SIG-M5 (cell line): ENCODE data around the gene CDT1.

ENCODE experiments used
- DNase-seq: peaks from one replicate; lab custom pipeline; 2025; lab: John Stamatoyannopoulos, UW

CDT1 gene

GRCh38 chr16:88836791-88837190 is 33.2 kb downstream of the CDT1 start:
- DNase-seq = no peak

GRCh38 chr16:88837806-88838205 is 34.2 kb downstream of the CDT1 start:
- no peak for DNase-seq

DNA sequence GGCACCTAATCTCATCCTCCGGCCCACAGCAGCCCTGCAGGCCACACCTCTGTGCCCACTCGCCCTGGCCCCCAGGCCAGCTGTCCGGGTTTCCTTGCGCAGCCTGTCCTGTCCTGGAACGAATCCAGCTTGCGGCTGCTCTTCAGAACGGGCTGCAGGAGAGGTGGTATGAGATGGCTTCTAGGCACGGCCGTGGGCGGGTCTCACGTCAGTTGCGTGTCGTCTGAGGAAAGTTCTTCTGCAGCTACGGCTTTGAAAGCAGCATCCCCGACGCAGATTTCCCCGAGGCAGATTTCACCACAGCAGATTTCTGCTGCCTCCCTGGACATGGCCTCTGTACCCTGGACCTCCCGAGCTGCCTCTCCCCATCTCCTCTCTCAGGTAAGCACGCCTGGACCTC is 35.0 kb downstream of the CDT1 start:
- DNase-seq = no peak

DNA sequence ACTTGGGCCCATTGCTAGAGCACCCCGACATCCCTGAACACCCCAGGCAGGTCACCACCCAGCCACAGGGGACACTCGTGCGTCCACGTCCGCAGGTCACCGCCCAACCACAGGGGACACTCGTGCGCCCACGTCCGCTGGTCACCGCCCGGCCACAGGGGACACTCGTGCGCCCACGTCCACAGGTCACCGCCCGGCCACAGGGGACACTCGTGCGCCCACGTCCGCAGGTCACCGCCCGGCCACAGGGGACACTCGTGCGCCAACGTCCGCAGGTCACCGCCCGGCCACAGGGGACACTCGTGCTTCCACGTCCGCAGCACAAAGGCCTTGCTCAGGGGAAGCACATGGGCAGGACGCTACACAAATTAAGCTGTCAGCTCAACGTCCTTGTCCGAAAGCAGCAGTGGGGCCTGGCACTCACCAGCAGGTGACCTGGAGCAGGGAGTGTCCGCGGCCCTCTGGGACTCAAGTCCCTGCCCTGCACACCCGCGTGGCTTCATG is 35.5 kb downstream of the CDT1 start:
- no peak for DNase-seq

DNA sequence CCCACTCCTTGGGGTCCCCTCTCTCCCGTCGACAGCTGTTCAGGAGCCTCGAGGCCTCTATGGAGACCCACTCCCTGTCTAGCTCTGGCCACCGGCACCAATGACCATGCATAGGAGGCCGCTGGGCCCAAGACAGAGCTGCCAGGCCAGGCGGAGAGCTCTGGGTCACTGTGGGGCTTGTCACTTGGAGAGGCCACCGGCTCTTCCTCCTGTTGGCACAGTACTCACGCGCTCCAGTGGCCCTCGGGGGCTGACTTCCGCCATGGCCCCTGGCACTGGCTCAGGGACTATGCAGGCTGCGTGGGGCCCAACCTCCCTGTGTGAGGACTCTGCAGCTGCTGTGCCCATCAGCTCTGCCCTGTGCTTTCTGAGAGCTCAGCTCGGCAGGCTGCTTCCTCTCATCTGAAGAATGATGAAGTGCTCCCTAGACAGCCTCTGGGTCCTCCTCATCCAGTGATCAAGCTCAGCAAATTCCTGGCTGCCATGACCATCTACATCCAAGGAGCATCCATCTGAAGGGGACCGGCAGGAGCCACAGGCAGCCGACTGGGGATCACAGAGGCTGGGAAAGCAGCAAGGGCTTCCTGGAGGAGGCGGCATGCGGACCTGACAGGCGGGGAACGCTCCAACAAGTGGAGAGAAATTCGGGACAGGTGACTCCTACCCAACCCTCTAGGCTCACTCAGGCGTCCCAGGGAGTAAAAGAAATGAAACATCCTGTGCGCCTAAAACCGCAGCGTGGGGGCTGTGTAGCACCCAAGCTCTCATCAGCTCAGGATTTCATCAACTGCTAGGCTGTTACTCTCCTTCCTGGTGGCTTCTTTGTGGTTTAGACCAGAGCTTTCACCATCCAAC is 36.4 kb downstream of the CDT1 start:
- DNase-seq = peak; percentile 21

- no peak for DNase-seq
Observed at GRCh38 chr16:88840600-88841215, 37.1 kb downstream of the CDT1 start.

DNA sequence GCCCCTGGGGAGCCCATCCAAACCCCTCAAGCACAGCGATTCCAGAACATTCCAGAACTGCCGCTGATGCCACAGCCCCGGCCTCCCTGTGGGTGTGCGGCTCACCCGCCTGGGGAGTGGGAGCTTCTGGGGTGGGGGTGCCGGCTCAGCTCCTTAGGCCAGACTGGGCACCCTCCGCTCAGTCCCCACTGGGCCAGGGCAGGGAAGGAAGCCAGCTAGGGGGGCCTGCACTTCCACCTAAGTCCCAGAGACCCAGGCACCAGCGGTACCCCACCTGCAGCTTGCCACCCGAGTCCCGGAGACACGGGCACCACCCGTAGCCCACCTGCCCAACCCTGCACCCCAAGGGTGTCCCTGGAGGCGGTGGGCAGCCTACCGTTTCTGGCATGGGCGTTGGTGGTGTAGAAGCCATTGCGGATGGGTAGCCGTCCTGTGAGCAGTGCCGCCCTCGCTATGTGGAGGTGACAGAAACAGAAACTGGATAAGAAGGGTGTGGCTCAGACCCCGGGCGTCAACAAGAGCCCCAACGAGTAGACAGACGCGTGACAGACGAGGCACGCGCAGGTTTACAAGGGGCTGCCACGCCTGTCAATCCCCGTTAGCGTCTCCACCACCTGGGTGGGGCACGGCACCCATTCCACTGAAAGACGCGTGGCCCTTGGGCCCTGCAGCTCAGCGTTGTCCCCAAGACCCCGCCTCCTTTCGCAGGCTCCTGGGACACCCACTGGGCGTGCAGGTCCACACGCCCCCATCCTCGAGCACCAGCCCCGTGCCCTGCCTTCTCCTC is 38.1 kb downstream of the CDT1 start:
- DNase-seq = no peak

DNA sequence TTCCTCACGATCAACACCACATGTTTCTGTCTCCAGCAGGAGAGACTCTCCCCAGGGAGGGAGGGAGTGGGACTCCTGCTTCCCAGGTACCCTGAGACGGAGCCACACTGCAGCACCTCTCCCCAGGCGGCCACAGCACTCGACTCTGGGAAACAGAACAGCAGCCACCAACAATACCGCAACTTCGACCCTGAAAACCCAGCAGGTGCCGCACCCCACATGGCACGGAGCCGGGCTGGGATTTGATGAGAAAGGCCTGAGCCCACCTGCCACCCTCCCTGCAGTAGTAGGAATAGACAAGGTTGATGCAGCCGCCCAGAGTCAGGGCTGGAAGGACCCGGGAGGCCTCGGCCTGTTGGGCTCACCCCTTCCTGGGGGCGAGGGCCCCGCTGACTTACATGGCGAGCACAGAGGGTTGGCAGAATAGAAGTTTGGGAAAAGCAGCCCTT is 38.7 kb downstream of the CDT1 start:
- no peak for DNase-seq

DNA sequence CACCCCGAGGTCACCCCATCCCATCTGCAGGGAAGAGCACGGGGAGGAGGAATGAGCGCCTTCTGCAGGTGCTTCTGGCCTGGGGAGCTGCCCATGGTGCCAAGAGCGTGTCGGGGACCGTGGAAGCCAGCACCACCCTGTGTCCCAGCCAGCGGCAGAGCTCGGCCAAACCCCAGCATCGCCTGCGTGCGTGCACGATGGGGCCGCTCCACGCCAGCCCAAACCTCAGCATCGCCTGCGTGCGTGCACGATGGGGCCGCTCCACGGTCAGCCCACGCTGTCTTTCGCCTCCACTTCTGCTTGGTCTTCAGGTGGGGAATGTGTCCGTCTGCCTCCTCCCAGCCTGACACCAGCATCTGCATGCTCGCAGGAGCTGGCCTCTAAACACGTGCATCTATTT is 39.2 kb downstream of the CDT1 start:
- DNase-seq = no peak

DNA sequence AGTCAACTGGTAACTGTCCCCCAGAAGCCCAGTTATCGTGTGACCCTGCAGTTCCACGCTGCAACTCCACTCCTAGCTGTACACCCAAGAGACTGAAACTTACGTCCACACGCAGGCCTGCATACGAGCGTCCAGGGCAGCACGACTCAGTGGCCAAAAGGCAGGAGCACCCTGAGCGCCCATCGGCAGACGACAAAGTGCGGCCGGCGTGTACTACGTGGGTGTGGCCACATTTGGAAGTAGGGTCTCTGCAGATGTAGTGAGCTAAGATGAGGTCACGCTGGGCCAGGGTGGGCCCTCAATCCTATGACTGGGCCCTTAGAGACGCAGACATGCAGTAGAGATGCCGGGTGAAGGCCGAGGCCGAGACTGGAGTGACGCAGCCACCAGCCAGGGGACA is 39.7 kb downstream of the CDT1 start:
- no peak for DNase-seq

- DNase-seq = no peak
Observed at GRCh38 chr16:88844419-88845036, 40.9 kb downstream of the CDT1 start.

DNA sequence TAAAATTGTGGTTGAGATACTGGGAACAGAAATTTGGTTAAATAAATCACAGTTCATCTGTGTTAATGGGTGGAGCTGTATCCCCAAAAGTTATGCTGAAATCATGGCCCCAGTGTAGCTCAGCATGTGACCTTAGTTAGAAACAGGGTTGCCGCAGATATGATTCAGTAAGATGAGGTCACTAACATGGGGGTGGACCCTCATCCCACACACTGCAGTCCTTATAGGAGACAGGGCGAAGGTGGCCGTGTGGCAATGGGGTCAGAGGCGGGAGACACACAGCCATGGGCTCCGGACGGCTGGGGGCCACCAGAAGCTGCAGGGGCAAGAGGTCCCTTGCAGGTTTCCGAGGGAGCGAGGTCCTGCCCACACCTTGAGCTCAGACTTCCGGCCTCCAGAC is 42.5 kb downstream of the CDT1 start:
- DNase-seq = no peak

DNA sequence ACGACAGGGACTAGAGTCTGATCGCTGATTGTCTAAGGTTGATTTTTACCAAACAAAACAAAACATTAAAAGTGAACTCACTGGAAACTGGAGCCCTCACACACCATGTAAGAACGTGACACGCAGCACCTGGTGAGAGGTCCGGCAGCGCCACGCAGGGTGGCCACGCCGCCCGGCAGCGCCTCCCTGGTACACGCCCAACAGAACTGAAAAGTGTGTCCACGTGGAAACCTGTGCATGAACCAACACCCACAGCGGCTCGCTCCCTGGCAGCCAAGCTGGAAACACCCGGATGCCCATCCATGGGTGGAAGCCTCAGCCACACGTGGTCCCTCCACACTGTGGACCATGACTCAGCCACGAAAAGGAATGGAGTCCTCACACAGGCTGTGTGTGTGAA is 44.1 kb downstream of the CDT1 start:
- DNase-seq = no peak

DNA sequence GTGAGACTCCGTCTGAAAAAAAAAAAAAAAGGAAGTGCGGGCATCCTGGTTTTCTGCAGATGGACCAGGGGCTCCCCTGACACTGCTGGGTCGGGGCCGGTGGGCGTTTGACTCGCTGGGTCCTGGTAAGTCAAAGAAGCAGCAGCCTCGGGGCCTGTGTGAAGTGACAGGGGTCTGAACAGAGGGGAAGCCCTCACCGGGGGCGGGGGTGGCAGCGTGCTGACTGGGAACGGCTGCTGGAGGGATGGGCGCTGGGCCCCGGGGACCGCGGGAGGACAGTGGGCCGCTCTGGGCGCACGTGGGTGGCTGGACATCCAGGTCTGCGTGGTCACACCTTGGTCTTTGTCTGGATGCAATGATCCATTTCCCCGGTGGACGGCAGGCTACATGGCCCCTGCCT is 45.0 kb downstream of the CDT1 start:
- DNase-seq = no peak

GRCh38 chr16:88850531-88851199 is 47.1 kb downstream of the CDT1 start:
- DNase-seq = no peak

GRCh38 chr16:88851616-88852015 is 48.0 kb downstream of the CDT1 start:
- no peak for DNase-seq

- DNase-seq = no peak
Observed at GRCh38 chr16:88853325-88853941, 49.8 kb downstream of the CDT1 start.

DNA sequence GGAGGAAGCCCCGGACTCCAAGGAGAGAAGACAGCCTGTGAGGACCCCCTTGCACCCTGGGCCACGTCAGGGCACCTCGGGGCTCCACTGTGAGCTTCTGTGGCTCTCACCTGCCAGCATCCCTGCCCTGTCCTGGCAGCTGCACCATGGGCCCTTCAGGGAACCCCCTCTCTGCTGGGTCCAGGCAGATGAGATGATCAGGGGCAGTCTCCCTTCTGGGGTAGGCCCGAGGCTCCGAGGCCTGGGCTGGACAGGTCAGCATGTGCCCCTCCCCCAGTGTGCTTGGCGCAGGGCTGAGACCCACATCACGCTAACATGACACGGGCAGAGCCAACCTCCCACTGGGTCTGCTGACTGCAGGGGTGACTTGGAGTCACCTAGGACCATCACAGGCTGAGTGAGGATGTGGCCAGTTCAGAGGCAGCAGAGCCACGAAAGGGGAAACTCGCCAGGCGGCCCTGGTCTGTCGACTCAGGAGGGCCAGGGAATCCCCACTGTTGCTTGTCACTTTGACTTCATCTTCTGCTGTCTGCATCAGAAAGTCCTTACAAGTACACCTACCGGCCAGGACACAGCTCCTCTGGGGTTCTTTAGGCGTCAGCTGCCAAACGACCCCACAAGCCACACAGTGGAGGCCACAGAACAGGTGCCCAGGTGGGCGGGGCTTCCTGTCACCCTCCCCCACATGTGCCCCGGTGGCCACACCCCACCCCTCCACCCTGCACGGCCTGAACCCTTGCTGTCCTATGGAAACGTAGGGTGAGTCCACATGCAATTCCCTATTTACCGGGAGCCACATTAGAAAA is 50.9 kb downstream of the CDT1 start:
- DNase-seq = no peak

DNA sequence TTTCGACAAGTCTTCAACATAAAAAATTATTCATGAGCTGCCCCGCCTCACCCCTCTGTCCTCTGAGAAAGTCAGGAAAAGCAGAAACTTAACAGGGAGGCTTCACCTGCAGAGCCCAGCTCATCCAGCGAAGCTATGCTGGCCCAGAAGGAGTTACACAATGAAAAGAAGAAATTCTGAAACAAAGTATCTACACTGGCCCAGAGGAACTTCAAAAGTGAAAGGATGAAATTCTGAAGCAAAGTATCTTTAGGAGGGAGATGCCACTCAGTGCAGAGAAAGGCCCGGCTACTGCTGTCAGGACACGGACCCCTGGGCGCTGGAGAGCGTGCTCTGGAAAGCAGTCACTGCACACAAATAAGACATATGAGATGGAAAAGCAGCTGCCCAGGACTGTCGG is 51.6 kb downstream of the CDT1 start:
- no peak for DNase-seq

- no peak for DNase-seq
Observed at GRCh38 chr16:88855736-88856121, 52.1 kb downstream of the CDT1 start.
